Large intestine (tissue), 3 donors: ENCODE data around the gene BEST4. TPM values are rescaled to one million over a fixed set of nuclear protein-coding genes. Genes with fewer than 3 reads are reported as not detected.
A peak's percentile ranks its signal among the peaks of the same experiment; 100 is the strongest.
"Not testable (repeated sequence)": the region's sequence is repeated elsewhere in the genome, so short reads cannot be mapped to it uniquely, and the experiment has no call there.

ENCODE experiments used
- DNase-seq, 2 donors: peaks; one replicate each; pipeline versions ENCODE4 v3.0.0 to v3.0.0-alpha.2; 2013
- H3K27ac ChIP-seq: one replicate; pipeline ENCODE4 v1.5.1; 2013; ENCODE audit warnings: low read length
- H3K27me3 ChIP-seq: 2 replicates; pipeline ENCODE4 v1.6.1; 2013; ENCODE audit warnings: low read length; ENCODE audit not compliant: control insufficient read depth, insufficient read depth
- H3K36me3 ChIP-seq: 2 replicates; pipeline ENCODE4 v1.6.1; 2013; ENCODE audit warnings: low read length; ENCODE audit not compliant: control insufficient read depth, insufficient read depth
- H3K4me1 ChIP-seq: one replicate; pipeline ENCODE4 v1.6.1; 2013; ENCODE audit warnings: low read length; ENCODE audit not compliant: control insufficient read depth, insufficient read depth
- H3K4me3 ChIP-seq: one replicate; pipeline ENCODE4 v1.5.1; 2013; ENCODE audit warnings: low read length
- H3K9me3 ChIP-seq: one replicate; pipeline ENCODE4 v1.6.1; 2013; ENCODE audit warnings: mild to moderate bottlenecking, low read depth, low read length, moderate library complexity; ENCODE audit not compliant: control insufficient read depth
- WGBS: methylation state at CpG from one replicate; pipeline ENCODE4 v1.1.5; 2013; ENCODE audit warnings: low lambda C conversion rate; ENCODE audit not compliant: insufficient coverage; 5-methylcytosine and 5-hydroxymethylcytosine counted together
- polyA plus RNA-seq: library from polyadenylated mRNA; unstranded; fragments of 120-200 nt; gene quantifications from one replicate; pipeline ENCODE4 v1.2.1, GENCODE V29; 2013

The BEST4 gene
- polyA plus RNA-seq, 1 donor = 6.1 TPM

DNA sequence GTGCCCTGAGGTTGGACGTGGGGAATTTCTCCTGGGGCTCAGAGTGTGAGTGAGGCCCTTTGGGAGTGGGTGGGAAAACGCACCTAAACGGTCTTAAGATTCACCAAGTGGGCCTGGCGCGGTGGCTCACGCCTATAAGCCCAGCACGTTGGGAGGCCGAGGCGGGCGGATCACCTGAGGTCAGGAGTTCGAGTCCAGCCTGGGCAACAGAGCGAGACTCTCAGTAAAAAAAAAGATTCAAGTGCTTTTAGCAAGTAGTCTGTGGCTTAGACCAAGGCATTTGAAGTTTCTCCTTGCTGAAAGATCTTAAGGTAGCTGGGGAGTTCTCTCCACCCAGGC is 11.3 kb downstream of the BEST4 start:
- no peak for DNase-seq
- Histone ChIP-seq H3K36me3 (peaks cover 34% of the 10 kb centered on the region), H3K4me3 (peak overlapping the region; percentile 75), H3K27ac (peak overlapping the region; percentile 93), H3K9me3 (no peaks in the 10 kb centered on the region), H3K4me1 (peaks cover 16% of the 10 kb centered on the region), H3K27me3 (no peaks in the 10 kb centered on the region)
- WGBS = no CpG with 5 or more reads among the region's 12 CpGs

DNA sequence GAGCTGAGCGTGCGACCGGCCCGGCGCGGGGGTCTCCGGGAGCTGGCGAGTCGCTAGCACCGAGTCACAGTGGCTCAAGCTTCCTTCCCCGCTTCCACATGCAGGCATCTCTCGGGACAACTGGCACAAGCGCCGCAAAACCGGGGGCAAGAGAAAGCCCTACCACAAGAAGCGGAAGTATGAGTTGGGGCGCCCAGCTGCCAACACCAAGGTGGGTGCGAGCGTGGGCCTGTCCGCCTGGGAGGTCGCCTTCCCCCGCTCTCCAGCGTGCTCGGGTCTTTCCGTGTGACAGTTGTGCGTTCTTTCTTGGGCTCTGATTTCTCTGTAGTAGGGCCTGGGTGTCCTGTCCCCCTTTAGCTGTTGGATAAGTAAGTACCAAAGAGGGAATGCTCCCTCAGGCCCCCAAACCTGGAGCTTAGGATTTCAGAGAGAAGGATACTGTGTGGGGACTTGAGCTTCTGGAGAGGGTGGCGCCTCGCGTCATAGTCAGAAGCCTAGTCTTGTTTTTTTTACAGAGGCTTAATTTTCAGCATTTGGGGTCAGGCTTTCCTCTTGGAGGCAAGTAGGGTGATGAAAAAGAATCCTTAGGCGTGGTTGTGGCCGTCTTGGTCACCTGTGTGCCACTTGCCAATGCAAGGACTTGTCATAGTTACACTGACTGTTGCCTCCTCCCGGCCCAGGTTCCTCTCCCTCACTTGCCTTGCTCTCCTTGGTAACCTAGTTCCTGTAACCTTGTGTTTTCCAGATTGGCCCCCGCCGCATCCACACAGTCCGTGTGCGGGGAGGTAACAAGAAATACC is 11.8 kb downstream of the BEST4 start:
- H3K36me3 ChIP-seq = peaks cover 34% of the 10 kb centered on the region
- peak in 1 of 2 donors; percentile 60 for DNase-seq
- no CpG with 5 or more reads among the region's 36 CpGs for WGBS

DNA sequence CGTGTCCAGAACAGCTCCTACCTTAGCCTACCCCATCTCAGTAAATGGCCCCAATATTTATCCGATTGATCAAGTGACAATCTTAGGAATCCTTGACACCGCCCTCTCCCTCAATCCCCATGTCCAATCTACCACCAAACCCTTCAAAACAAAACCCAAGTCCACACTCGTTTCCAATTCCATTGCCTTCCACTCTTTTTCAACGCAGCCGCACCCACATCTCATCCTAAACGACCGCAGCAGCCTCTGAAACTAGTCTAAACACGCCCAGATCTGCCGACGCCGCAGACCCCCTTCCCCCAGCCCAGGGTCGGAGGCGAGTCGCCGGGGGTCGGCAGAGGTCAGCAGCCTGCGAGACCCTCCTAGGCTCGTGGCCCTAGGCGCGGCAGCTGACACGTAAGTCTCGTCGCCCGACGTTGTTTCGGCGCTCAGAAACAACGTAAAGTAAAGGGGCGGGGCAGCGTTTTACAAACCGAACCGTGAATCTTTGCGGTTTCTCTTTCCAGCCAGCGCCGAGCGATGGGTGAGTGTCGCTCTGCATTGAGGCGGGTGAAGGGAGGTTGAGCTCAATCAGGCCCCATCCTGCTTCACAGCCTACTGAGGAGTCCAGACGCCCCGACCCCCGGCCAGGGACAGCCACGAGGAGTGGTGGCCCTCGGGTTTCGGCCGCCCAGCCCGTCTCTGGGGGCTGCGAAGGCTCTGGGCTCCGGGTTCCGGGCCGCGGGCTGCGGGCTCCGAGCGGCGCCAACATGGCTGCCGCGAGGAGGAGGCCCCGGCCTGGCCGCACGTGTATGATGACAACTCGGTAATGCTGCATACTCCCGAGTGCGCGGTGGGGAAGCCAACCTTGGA is 12.7 kb downstream of the BEST4 start, which contains the start of gene RPS8:
RPS8 (plus strand) TSS at position 463 of the 852 bp plus-strand sequence; CDS start at position 520, 57 bp downstream.
- H3K4me3 ChIP-seq = peak within 1 kb of the TSS; percentile 75
- WGBS = no CpG with 5 or more reads among the region's 65 CpGs
- H3K27ac ChIP-seq = peak within 1 kb of the TSS; percentile 93
- H3K4me1 ChIP-seq = peaks cover 16% of the 10 kb centered on the region
- H3K27me3 ChIP-seq = no peaks in the 10 kb centered on the region
- H3K9me3 ChIP-seq = no peaks in the 10 kb centered on the region
- H3K36me3 ChIP-seq = peaks cover 31% of the 10 kb centered on the region
- DNase-seq = peak; percentile 94 to 97

More for the DNA sequence above, 11.8 kb downstream of the BEST4 start:
- H3K9me3 ChIP-seq = no peaks in the 10 kb centered on the region
- H3K27ac ChIP-seq = peak overlapping the region; percentile 93
- no peaks in the 10 kb centered on the region for H3K27me3 ChIP-seq
- peak overlapping the region; percentile 75 for H3K4me3 ChIP-seq
- H3K4me1 ChIP-seq = peaks cover 16% of the 10 kb centered on the region

DNA sequence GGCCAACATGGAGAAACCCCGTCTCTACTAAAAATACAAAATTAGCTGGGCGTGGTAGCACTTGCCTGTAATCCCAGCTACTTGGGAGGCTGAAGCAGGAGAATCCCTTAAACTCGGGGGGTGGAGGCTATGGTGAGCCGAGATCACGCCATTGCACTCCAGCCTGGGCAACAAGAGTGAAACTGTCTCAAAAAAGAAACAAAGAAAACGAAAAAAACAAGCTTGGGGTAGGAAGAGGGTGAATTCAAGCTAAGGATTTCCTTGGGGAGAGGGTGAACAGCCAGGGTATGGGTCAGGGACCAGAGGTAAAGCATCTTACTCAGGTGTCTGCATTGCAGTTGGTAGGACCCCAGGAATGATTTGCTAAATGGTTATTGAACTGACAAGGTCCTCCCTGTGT is 21.5 kb downstream of the BEST4 start:
- H3K36me3 ChIP-seq = peaks cover 18% of the 10 kb centered on the region
- not testable (repeated sequence) for H3K27me3 ChIP-seq, DNase-seq, H3K27ac ChIP-seq, H3K4me3 ChIP-seq, H3K9me3 ChIP-seq, H3K4me1 ChIP-seq
- no CpG with 5 or more reads among the region's 6 CpGs for WGBS

DNA sequence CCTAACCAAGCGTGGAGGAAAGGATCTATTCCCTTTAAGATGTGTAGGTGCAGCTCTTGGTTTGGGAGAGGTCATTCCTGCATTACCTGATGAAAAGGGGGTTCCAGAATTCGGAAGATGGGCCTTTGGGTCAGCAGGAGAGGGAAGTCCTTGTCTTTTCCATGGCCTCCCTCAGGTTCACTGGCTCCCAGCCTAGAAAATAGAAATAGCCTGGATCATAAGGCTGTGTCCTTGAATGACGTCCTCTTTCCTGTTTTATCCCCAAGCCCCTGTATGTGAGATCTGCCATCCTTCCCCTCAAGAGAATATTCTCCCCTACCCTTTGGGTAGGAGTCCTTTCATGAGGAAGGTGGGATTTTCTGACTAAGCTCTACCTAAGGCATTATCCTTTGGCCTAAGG is 27.1 kb downstream of the BEST4 start:
- Histone ChIP-seq H3K27ac (no peak overlapping the region), H3K27me3 (no peaks in the 10 kb centered on the region), H3K4me3 (no peak overlapping the region), H3K4me1 (no peaks in the 10 kb centered on the region), H3K36me3 (peaks cover 51% of the 10 kb centered on the region), H3K9me3 (no peaks in the 10 kb centered on the region)
- WGBS = no CpG with 5 or more reads among the region's 3 CpGs
- DNase-seq = no peak

DNA sequence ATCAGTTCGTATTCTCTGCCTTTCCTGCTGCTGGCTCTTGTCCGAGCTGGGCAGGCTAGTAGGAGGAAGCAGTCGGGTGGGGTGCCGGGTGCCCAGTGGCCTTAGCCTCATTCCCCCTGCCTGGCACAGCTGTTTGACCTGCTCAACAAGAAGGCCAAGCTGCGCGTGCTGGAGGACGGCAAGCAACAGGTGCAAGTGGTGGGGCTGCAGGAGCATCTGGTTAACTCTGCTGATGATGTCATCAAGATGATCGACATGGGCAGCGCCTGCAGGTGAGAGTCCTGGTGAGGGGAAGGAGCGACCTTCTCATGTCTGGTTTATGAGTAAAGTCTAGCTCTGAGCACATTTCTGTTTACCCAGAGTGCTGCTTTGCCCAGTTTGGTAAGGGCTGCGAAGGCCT is 28.9 kb downstream of the BEST4 start:
- no CpG with 5 or more reads among the region's 11 CpGs for WGBS
- no peak overlapping the region for H3K4me3 ChIP-seq
- no peak overlapping the region for H3K27ac ChIP-seq
- no peaks in the 10 kb centered on the region for H3K4me1 ChIP-seq
- no peak for DNase-seq
- H3K36me3 ChIP-seq = peaks cover 56% of the 10 kb centered on the region
- no peaks in the 10 kb centered on the region for H3K27me3 ChIP-seq
- no peaks in the 10 kb centered on the region for H3K9me3 ChIP-seq

DNA sequence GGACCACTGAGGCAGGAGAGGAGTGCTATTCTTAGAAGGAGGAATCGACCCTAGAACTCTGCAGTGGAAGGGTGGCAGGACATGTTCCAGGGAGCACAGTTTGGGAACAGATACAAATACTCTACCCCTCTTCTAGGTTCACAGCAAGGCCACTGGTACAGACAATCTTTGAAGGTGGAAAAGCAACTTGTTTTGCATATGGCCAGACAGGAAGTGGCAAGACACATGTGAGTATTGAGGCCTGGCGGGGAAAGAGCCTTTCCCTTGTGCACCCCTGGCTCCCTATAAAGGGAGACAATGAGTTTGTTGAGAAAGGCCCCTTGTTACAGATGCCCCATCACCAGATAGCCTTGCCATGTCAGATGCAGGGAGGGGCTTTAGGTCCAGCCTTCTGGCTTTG is 30.6 kb downstream of the BEST4 start:
- H3K4me1 ChIP-seq = no peaks in the 10 kb centered on the region
- no peaks in the 10 kb centered on the region for H3K9me3 ChIP-seq
- no peaks in the 10 kb centered on the region for H3K27me3 ChIP-seq
- no peak for DNase-seq
- no peak overlapping the region for H3K27ac ChIP-seq
- WGBS = no CpG with 5 or more reads among the region's 2 CpGs
- no peak overlapping the region for H3K4me3 ChIP-seq
- peaks cover 48% of the 10 kb centered on the region for H3K36me3 ChIP-seq

DNA sequence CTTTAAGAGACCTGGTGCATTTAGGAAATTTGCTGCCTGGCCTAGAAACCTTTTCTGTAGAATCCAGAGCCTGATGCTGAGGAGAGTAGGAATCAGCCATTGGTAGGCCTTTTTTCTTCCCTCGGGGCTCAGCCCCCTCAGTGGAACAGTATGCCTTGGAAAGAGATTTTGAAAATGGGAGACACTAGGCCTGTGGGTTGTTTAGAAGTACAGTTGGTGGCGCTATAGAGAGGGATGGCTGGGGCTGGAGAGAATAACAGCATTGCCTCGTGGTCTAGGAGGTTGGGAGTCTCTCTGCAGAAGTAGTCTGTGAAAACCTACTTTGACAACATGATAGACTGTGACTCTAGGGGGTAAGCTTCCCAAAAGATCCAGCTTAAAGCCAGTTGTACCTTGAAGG is 40.1 kb downstream of the BEST4 start:
- Histone ChIP-seq H3K27me3 (no peaks in the 10 kb centered on the region), H3K9me3 (no peaks in the 10 kb centered on the region), H3K27ac (no peak overlapping the region), H3K4me3 (no peak overlapping the region), H3K36me3 (peaks cover 14% of the 10 kb centered on the region), H3K4me1 (no peaks in the 10 kb centered on the region)
- WGBS = no CpG with 5 or more reads among the region's 3 CpGs
- no peak for DNase-seq

DNA sequence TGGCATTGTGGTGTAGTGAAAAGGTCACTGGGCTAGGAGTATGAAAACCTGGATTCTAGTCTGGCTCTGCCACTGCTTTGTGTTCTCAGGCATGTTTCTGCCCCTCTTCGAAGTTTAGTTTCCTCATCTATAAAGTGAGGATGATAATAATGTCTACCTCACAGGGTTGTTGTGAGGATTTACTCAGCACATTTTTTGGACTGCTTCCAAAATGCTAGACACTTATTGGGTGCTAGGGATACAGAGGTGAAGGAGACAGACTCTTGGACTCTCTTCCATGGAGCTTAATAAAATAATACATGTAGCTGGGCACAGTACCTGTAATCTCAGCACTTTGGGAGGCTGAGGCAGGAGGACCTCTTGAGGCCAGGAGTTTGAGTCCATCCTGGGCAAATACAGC is 44.8 kb downstream of the BEST4 start:
- H3K9me3 ChIP-seq = peaks cover 5% of the 10 kb centered on the region
- peaks cover 14% of the 10 kb centered on the region for H3K36me3 ChIP-seq
- no peak overlapping the region for H3K4me3 ChIP-seq
- H3K27me3 ChIP-seq = no peaks in the 10 kb centered on the region
- no CpG with 5 or more reads among the region's 1 CpG for WGBS
- peaks cover 5% of the 10 kb centered on the region for H3K4me1 ChIP-seq
- H3K27ac ChIP-seq = no peak overlapping the region
- no peak for DNase-seq

DNA sequence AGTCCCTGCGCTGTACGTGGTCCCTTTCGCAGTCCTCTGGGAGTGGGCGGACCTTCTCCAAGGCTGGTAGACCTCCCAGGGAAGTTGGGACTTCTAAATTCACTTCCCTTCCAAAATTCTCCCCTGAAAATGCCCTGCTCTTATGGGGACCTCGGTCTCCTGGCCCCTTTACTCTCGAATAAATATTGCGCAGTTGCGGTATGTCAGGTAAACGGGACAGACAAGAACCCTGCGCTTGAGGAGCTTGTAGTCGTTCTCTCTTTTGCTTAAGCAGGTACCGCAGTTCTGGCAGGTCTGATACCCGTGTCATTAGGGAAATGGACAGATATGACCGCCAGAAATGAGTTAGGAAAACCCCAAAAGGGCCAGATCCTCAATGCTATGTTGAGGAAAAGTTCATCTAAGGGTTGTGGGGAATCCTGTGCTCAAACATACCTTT is 47.8 kb downstream of the BEST4 start:
- H3K4me3 ChIP-seq = peak overlapping the region; percentile 59
- H3K27ac ChIP-seq = no peak overlapping the region
- H3K9me3 ChIP-seq = peaks cover 9% of the 10 kb centered on the region
- peaks cover 4% of the 10 kb centered on the region for H3K36me3 ChIP-seq
- WGBS = no CpG with 5 or more reads among the region's 14 CpGs
- no peak for DNase-seq
- peaks cover 5% of the 10 kb centered on the region for H3K4me1 ChIP-seq
- no peaks in the 10 kb centered on the region for H3K27me3 ChIP-seq
